Ishikawa (cell line): ENCODE results near the gene CEP41.

Experiments used
- CEBPB ChIP-seq: IDR thresholded peaks from 2 replicates; pipeline ENCODE4 v1.6.1; 2012
- CREB1 ChIP-seq: IDR thresholded peaks from 2 replicates; pipeline ENCODE4 v1.6.1; 2012; ENCODE audit warnings: low read depth
- EGR1 ChIP-seq: IDR thresholded peaks from 2 replicates; pipeline ENCODE4 v1.6.1; 2012
- EP300 ChIP-seq: IDR thresholded peaks from 2 replicates; pipeline ENCODE4 v1.6.1; 2012; ENCODE audit warnings: borderline replicate concordance
- NFIC ChIP-seq: IDR thresholded peaks from 2 replicates; pipeline ENCODE4 v1.6.1; 2012
- RAD21 ChIP-seq: IDR thresholded peaks from 2 replicates; pipeline ENCODE4 v1.6.1; 2012; ENCODE audit warnings: low read depth
- TAF1 ChIP-seq: IDR thresholded peaks from 2 replicates; pipeline ENCODE4 v1.6.1; 2012; ENCODE audit warnings: low read depth, mild to moderate bottlenecking
- TCF12 ChIP-seq: IDR thresholded peaks from 2 replicates; pipeline ENCODE4 v1.6.1; 2012; ENCODE audit warnings: low read depth
- TEAD4 ChIP-seq: IDR thresholded peaks from 2 replicates; pipeline ENCODE4 v1.6.1; 2012
- YY1 ChIP-seq: IDR thresholded peaks from 2 replicates; pipeline ENCODE4 v1.6.1; 2012; ENCODE audit warnings: low read depth
- ZBTB7A ChIP-seq: IDR thresholded peaks from 2 replicates; pipeline ENCODE4 v1.6.1; 2012; ENCODE audit warnings: low read depth
- TF ChIP-seq, protein P1 (sequence below): IDR thresholded peaks from 2 replicates; pipeline ENCODE4 v1.6.1; 2012
- TF ChIP-seq, protein P2 (sequence below): IDR thresholded peaks from 2 replicates; pipeline ENCODE4 v1.6.1; 2012; ENCODE audit warnings: low read depth, mild to moderate bottlenecking
- TF ChIP-seq, protein P3 (sequence below): IDR thresholded peaks from 2 replicates; pipeline ENCODE4 v1.6.1; 2012

DNA sequence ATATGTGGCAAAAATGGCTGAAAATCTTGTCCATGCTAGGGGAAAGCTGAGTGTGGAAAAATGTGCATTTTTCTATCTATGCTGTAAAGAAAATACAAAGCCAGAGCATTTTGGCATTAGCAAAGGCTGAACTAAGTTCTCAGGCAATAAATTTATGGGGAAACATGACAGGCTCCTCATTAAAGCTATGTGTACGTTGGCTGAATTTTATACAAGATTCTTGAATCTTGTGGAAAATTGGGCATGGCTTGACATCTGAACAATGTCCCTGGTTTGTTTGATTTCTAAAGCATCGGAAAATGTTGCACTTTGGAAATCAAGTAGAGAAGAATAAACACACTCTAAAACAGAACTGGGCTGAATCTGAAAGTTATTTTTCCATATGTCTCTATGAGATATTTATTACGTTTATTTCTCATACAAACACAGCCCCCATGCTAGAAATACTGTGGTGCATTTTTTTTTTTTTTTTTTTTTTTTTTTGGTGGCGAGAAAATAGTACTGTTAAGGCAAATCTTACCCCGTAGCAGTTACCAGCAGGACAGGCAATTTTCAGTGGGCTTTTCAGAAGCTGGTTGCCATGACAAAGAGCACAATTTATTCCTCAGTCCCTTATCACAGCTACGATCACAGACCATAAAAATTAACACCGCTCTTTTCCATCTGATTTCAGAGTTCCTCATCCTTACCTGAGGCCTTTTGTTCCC, 43.6 kb downstream of the CEP41 start:
- no peak for TF ChIP-seq NFIC
- no peak for TF ChIP-seq TAF1
- TF ChIP-seq, protein P1, sequence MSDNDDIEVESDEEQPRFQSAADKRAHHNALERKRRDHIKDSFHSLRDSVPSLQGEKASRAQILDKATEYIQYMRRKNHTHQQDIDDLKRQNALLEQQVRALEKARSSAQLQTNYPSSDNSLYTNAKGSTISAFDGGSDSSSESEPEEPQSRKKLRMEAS = no peak
- no peak for TF ChIP-seq EP300
- no peak for TF ChIP-seq RAD21
- TF ChIP-seq CREB1 = no peak
- TF ChIP-seq, protein P2, sequence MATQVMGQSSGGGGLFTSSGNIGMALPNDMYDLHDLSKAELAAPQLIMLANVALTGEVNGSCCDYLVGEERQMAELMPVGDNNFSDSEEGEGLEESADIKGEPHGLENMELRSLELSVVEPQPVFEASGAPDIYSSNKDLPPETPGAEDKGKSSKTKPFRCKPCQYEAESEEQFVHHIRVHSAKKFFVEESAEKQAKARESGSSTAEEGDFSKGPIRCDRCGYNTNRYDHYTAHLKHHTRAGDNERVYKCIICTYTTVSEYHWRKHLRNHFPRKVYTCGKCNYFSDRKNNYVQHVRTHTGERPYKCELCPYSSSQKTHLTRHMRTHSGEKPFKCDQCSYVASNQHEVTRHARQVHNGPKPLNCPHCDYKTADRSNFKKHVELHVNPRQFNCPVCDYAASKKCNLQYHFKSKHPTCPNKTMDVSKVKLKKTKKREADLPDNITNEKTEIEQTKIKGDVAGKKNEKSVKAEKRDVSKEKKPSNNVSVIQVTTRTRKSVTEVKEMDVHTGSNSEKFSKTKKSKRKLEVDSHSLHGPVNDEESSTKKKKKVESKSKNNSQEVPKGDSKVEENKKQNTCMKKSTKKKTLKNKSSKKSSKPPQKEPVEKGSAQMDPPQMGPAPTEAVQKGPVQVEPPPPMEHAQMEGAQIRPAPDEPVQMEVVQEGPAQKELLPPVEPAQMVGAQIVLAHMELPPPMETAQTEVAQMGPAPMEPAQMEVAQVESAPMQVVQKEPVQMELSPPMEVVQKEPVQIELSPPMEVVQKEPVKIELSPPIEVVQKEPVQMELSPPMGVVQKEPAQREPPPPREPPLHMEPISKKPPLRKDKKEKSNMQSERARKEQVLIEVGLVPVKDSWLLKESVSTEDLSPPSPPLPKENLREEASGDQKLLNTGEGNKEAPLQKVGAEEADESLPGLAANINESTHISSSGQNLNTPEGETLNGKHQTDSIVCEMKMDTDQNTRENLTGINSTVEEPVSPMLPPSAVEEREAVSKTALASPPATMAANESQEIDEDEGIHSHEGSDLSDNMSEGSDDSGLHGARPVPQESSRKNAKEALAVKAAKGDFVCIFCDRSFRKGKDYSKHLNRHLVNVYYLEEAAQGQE = no peak
- TF ChIP-seq TCF12 = no peak
- TF ChIP-seq TEAD4 = no peak
- TF ChIP-seq YY1 = no peak
- no peak for TF ChIP-seq CEBPB
- no peak for TF ChIP-seq EGR1
- TF ChIP-seq, protein P3, sequence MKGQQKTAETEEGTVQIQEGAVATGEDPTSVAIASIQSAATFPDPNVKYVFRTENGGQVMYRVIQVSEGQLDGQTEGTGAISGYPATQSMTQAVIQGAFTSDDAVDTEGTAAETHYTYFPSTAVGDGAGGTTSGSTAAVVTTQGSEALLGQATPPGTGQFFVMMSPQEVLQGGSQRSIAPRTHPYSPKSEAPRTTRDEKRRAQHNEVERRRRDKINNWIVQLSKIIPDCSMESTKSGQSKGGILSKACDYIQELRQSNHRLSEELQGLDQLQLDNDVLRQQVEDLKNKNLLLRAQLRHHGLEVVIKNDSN = no peak
- no peak for TF ChIP-seq ZBTB7A
